Stomach (tissue), 9 donors: ENCODE measurements around the gene ASTN2. TPM values are rescaled to one million over a fixed set of nuclear protein-coding genes. Genes with fewer than 3 reads are reported as not detected.

Experiments
- DNase-seq, 2 donors: peaks; one replicate each; pipeline versions ENCODE4 v3.0.0 to v3.0.0-alpha.2; 2013 to 2019
- H3K27ac ChIP-seq, 5 donors: fragments of 200-600 bp in 4 of 5; sonication (generic) in 4 of 5; one replicate each; pipeline ENCODE4 v1.5.1; 2013 to 2019; ENCODE audit warnings: mild to moderate bottlenecking in 1 of 5, moderate library complexity in 1 of 5
- H3K27me3 ChIP-seq, 3 donors: fragments of 200-600 bp; sonication (generic); one replicate each; pipeline ENCODE4 v1.5.1; 2017 to 2019; ENCODE audit warnings: mixed run types in 1 of 3
- H3K36me3 ChIP-seq, 4 donors: fragments of 200-600 bp; sonication (generic); 1 replicate in 3 of 4; 2 replicates in 1 of 4; pipeline ENCODE4 v1.5.1; 2016 to 2019
- H3K4me1 ChIP-seq, 4 donors: fragments of 200-600 bp; sonication (generic); one replicate each; pipeline ENCODE4 v1.5.1; 2016 to 2019
- H3K4me3 ChIP-seq, 4 donors: fragments of 200-600 bp; sonication (generic) in 3 of 4; one replicate each; pipeline ENCODE4 v1.5.1; 2016 to 2019; ENCODE audit warnings: mild to moderate bottlenecking in 1 of 4
- H3K9me3 ChIP-seq, 4 donors: fragments of 200-600 bp; sonication (generic); one replicate each; pipeline ENCODE4 v1.5.1; 2016 to 2019
- EP300 ChIP-seq: sonication (generic); formaldehyde crosslinking; IDR thresholded peaks from one replicate; pipeline ENCODE4 v1.6.1; 2017; ENCODE audit warnings: antibody characterized with exemption
- POLR2A ChIP-seq, 4 donors: fragments of 450-650 bp; IDR thresholded peaks; one replicate each; pipeline ENCODE4 v1.6.1; 2016; ENCODE audit warnings: antibody characterized with exemption in 4 of 4, control low read depth in 2 of 4, mild to moderate bottlenecking in 1 of 4, moderate library complexity in 1 of 4
- POLR2AphosphoS5 ChIP-seq, 3 donors: sonication (generic); formaldehyde crosslinking; IDR thresholded peaks; one replicate each; pipeline ENCODE4 v1.6.1; 2016; ENCODE audit warnings: antibody characterized with exemption in 3 of 3
- WGBS, 5 donors: extraction: QIAGEN DNeasy Blood & Tissue Kit in 3 of 5; methylation state at CpG; one replicate each; pipeline versions ENCODE4 v1.1.5 to v1.1.7; 2013 to 2018; 5-methylcytosine and 5-hydroxymethylcytosine counted together
- intact Hi-C: fragments of 100-400 bp; cut with DNase I; formaldehyde crosslinking; loops from one replicate; pipeline ENCODE4 v1.15.1; 2023; ENCODE audit warnings: low total_unique reads
- polyA plus RNA-seq, 3 donors: library from polyadenylated mRNA; stranded (reverse); fragments of 200-250 nt; gene quantifications; one replicate each; pipeline ENCODE4 v1.2.3, GENCODE V29; 2013
- total RNA-seq, 5 donors: library from RNA; depleted of rRNA; stranded (reverse); fragments of >200 nt; gene quantifications; one replicate each; pipeline versions ENCODE4 v1.1.0 to v1.2.3, GENCODE V29; 2014 to 2016
- TF ChIP-seq, protein P1 (sequence below), 7 experiments: fragments of 450-650 bp in 4 of 7; fragments of 200-600 bp in 3 of 7; sonication (generic) in 3 of 7; IDR thresholded peaks; one replicate each; pipeline ENCODE4 v1.5.1; 2016 to 2019; ENCODE audit warnings: antibody characterized with exemption in 7 of 7, control low read depth in 2 of 7, mild to moderate bottlenecking in 1 of 7
- donor health status: healthy with polysubstance abuse.
- donor health status: Bipolar disorder and iron deficiency.
- donor health status: healthy.

The ASTN2 gene
- total and polyA plus RNA-seq, 8 donors, result 2.1 to 22.3 (median 4.2) TPM; not detected in 1

DNA sequence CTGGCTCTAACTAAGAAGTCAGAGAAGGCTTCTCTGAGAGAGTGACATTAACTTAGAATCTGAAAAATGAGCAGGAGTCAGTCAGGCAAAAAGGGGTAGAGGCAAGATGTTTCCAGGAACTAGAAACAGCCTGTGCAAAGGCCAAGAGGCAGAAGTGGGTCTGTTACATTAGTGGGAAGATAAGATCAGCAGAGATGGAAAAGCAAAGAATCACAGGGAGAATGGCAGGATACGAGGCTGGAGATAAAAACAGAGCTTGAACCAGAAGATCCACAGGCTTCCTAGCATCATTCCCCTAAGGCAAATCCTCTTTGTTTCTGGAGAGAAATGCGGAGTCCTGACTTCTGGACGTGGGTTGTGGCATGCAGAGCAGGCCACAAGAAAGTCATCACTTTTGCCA is 27.4 kb downstream of the ASTN2 start:
- WGBS, 5 donors, result 32 to 68% (median 58%) methylated on average over 3 of the region's 3 CpGs
- TF ChIP-seq POLR2AphosphoS5 (IDR thresholded peaks at IDR 0.05) (no peak), EP300 (no peak)
- DNase-seq, result no peak
- intact Hi-C loops, result no loop called here
- Histone ChIP-seq H3K4me3 (no peak overlapping the region), H3K9me3 (no peaks in the 10 kb centered on the region), H3K4me1 (no peaks in the 10 kb centered on the region), H3K27ac (no peak overlapping the region), H3K36me3 (no peaks in the 10 kb centered on the region), H3K27me3 (no peaks in the 10 kb centered on the region)

DNA sequence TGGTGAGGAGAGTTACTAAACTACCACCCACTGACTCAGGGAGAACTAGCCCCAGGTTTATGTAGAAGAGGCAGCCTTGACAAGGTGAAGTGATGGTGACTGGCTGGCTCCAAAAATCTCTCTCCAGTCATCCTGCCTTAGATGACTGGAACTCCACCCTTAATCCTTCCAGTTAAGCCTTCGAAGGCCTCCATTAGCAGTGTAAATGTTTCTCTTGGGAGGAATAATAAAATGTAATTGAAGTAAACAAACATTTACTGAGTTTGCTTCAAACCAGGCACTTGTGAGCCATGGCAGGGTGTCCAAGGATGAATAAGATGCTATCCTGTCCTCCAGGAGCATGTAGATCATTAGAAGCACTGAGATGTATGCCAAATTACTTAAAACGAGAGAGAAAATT is 35.5 kb downstream of the ASTN2 start:
- intact Hi-C loops, result no loop called here
- Histone ChIP-seq H3K4me1 (no peaks in the 10 kb centered on the region), H3K27me3 (no peaks in the 10 kb centered on the region), H3K4me3 (no peak overlapping the region), H3K36me3 (no peaks in the 10 kb centered on the region), H3K9me3 (no peaks in the 10 kb centered on the region), H3K27ac (no peak overlapping the region)
- no peak for DNase-seq
- WGBS, 5 donors, result 68 to 80% (median 72%) methylated on average over 2 of the region's 2 CpGs
- TF ChIP-seq POLR2A (IDR thresholded peaks at IDR 0.05) (no peak), POLR2AphosphoS5 (IDR thresholded peaks at IDR 0.05) (no peak)
- TF ChIP-seq, protein P1, sequence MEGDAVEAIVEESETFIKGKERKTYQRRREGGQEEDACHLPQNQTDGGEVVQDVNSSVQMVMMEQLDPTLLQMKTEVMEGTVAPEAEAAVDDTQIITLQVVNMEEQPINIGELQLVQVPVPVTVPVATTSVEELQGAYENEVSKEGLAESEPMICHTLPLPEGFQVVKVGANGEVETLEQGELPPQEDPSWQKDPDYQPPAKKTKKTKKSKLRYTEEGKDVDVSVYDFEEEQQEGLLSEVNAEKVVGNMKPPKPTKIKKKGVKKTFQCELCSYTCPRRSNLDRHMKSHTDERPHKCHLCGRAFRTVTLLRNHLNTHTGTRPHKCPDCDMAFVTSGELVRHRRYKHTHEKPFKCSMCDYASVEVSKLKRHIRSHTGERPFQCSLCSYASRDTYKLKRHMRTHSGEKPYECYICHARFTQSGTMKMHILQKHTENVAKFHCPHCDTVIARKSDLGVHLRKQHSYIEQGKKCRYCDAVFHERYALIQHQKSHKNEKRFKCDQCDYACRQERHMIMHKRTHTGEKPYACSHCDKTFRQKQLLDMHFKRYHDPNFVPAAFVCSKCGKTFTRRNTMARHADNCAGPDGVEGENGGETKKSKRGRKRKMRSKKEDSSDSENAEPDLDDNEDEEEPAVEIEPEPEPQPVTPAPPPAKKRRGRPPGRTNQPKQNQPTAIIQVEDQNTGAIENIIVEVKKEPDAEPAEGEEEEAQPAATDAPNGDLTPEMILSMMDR (IDR thresholded peaks at IDR 0.05), result no peak

DNA sequence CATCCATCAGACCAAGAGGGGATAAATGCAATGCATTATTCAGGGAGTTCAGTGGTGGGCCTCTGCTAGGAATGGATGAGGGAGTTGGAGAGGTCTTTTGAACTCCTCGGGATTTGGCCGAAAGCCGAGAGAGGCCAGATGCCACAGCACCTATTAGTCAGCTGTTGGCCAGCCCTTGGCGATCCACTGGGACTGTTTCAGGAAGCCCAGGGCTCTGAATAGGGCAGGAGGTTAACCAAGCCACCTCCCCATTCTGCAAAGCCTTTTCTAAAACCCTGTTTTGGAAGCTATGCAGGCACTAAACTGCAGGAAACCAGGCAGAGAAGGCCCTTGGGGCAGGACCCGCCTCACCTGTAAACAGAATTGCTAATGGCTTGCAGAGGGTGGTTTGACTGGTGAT is 37.8 kb downstream of the ASTN2 start:
- Histone ChIP-seq H3K4me3 (no peak overlapping the region), H3K9me3 (no peaks in the 10 kb centered on the region), H3K27me3 (no peaks in the 10 kb centered on the region), H3K27ac (no peak overlapping the region), H3K4me1 (no peaks in the 10 kb centered on the region), H3K36me3 (no peaks in the 10 kb centered on the region)
- intact Hi-C loops, result no loop called here
- DNase-seq, result peak in 1 of 2 donors; percentile 27
- 46 to 64% (median 59%) methylated on average over 4 to 5 of the region's 5 CpGs for WGBS, 5 donors
- no peak for TF ChIP-seq POLR2A (IDR thresholded peaks at IDR 0.05)

DNA sequence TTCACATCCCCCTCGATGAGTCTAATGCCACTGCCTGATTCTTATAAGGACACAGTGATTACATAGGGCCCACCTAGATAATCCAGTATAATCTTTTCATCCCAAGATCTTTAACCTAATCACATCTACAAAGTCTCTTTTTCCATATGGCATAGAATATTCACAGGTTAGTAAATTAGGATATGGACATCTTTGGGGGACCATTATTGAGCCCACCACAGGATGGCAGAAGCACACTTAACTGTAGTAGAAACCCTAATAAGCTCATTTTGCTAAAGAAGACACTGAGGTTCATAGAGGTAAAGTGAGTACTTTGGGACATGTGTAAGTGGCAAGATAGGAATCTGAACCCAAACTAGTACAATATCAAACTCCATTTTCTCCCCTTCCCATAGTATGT is 38.9 kb downstream of the ASTN2 start:
- H3K4me1 ChIP-seq, result no peaks in the 10 kb centered on the region
- no peaks in the 10 kb centered on the region for H3K27me3 ChIP-seq
- no peak for DNase-seq
- intact Hi-C loops, result no loop called here
- no peak overlapping the region for H3K4me3 ChIP-seq
- 81 to 95% (median 85%) methylated on average over 1 of the region's 1 CpG for WGBS, 5 donors
- H3K9me3 ChIP-seq, result no peaks in the 10 kb centered on the region
- no peak overlapping the region for H3K27ac ChIP-seq
- no peaks in the 10 kb centered on the region for H3K36me3 ChIP-seq
- TF ChIP-seq EP300 (no peak), POLR2A (IDR thresholded peaks at IDR 0.05) (no peak), POLR2AphosphoS5 (IDR thresholded peaks at IDR 0.05) (no peak)
- TF ChIP-seq, protein P1 (IDR thresholded peaks at IDR 0.05), result no peak

DNA sequence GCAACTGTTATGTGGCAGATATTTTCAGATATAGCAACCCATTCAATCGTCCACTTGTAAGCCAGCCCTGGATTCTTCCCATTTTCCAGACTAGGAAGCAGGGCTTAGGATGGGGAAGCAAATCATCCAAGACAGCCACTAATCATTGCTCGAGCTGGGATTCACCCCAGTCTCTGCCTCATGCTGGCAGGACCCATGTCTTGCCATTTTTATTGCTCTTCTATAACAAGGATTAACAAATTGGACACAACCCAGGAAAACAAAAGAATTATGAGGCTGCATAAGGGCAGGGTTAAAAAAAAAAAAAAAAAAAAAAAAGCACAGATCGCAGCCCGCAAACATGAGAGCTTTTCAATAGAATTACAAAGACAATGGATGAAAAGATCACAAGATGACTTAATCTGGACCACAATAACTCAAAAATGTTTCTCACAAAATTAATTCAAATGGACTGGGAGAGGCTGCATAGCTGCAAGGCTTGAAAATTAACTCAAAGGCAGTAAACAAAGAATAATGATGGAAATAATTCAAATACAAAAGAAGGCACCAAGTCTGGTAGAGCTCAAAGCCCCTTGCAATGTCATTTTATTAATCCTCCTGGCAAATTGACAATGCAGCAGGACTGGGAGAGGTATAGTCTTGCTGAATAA is 40.7 kb downstream of the ASTN2 start:
- TF ChIP-seq EP300 (no peak), POLR2AphosphoS5 (IDR thresholded peaks at IDR 0.05) (no peak), POLR2A (IDR thresholded peaks at IDR 0.05) (no peak)
- TF ChIP-seq, protein P1 (IDR thresholded peaks at IDR 0.05), result no peak
- Histone ChIP-seq H3K27me3 (no peaks in the 10 kb centered on the region), H3K4me1 (peaks cover 0 to under 1% (median 0%) of the 10 kb centered on the region in 4 donors), H3K27ac (no peak overlapping the region), H3K36me3 (no peaks in the 10 kb centered on the region), H3K9me3 (no peaks in the 10 kb centered on the region), H3K4me3 (no peak overlapping the region)
- DNase-seq, result no peak
- 62 to 75% (median 65%) methylated on average over 4 of the region's 4 CpGs for WGBS, 5 donors
- intact Hi-C loops, result no loop called here
